Transverse colon (tissue), 4 donors: Measurements from ENCODE around the gene ALK. TPM values are rescaled to one million over a fixed set of nuclear protein-coding genes. Genes with fewer than 3 reads are reported as not detected.

Experiments
- DNase-seq: peaks from one replicate; pipeline ENCODE4 v3.0.0-alpha.2; 2019
- H3K27ac ChIP-seq, 4 donors: fragments of 200-600 bp; sonication (generic); 2 replicates each; pipeline ENCODE4 v1.5.1; 2016 to 2018; ENCODE audit warnings: inconsistent platforms in 4 of 4
- H3K27me3 ChIP-seq: fragments of 200-600 bp; sonication (generic); 2 replicates; pipeline ENCODE4 v1.5.1; 2017; ENCODE audit warnings: inconsistent platforms
- H3K36me3 ChIP-seq, 4 donors: fragments of 200-600 bp; sonication (generic); 2 replicates each; pipeline ENCODE4 v1.5.1; 2017 to 2019; ENCODE audit warnings: inconsistent platforms in 4 of 4
- H3K4me1 ChIP-seq, 4 donors: fragments of 200-600 bp; sonication (generic); 2 replicates each; pipeline ENCODE4 v1.5.1; 2017 to 2020; ENCODE audit warnings: inconsistent platforms in 4 of 4
- H3K4me3 ChIP-seq, 4 donors: fragments of 200-600 bp; sonication (generic); 1 replicate in 1 of 4; 2 replicates in 3 of 4; pipeline versions ENCODE4 v1.5.1 to v1.6.1; 2017 to 2019; ENCODE audit warnings: inconsistent platforms in 4 of 4
- H3K9me3 ChIP-seq, 2 donors: fragments of 200-600 bp; sonication (generic); 2 replicates each; pipeline ENCODE4 v1.5.1; 2017 to 2019; ENCODE audit warnings: inconsistent platforms in 2 of 2
- CTCF ChIP-seq, 5 experiments: fragments of 200-600 bp in 3 of 5; fragments of 450-650 bp in 2 of 5; sonication (generic) in 3 of 5; IDR thresholded peaks; 1 replicate in 2 of 5; 2 replicates in 3 of 5; pipeline ENCODE4 v1.5.1; 2016 to 2017; ENCODE audit warnings: antibody characterized with exemption in 5 of 5, inconsistent platforms in 3 of 5, mild to moderate bottlenecking in 2 of 5, moderate library complexity in 1 of 5
- EP300 ChIP-seq: sonication (generic); formaldehyde crosslinking; IDR thresholded peaks from one replicate; pipeline ENCODE4 v1.6.1; 2017; ENCODE audit warnings: antibody characterized with exemption, low read depth
- POLR2A ChIP-seq: fragments of 450-650 bp; IDR thresholded peaks from one replicate; pipeline ENCODE4 v1.6.1; 2016; ENCODE audit warnings: antibody characterized with exemption, mild to moderate bottlenecking, moderate library complexity
- POLR2AphosphoS5 ChIP-seq, 3 donors: sonication (generic); formaldehyde crosslinking; IDR thresholded peaks; one replicate each; pipeline ENCODE4 v1.6.1; 2016; ENCODE audit warnings: antibody characterized with exemption in 3 of 3
- WGBS, 2 donors: methylation state at CpG; one replicate each; pipeline ENCODE4 v1.1.5; 2018; ENCODE audit warnings: low coverage in 1 of 2; 5-methylcytosine and 5-hydroxymethylcytosine counted together
- in situ Hi-C, 4 donors: fragments of 200-750 bp; cut with MboI; loops; one replicate each; pipeline versions ENCODE4 v1.15.0 to v1.15.1; 2017; ENCODE audit warnings: low sequenced_read_pairs in 3 of 4, low pct_ligation_motif_present in 1 of 4, low pct_unique_long_range_greater_than_20kb in 1 of 4
- intact Hi-C: fragments of 100-400 bp; cut with DNase I; formaldehyde crosslinking; loops from one replicate; pipeline ENCODE4 v1.15.1; 2023; ENCODE audit warnings: low total_unique reads
- total RNA-seq, 4 donors: library from RNA; depleted of rRNA; stranded (reverse); fragments of >200 nt; gene quantifications; one replicate each; pipeline ENCODE4 v1.1.0, GENCODE V29; 2016

The ALK gene
- total RNA-seq, 4 donors from 2014 or later, result 0.32 to 0.82 TPM; not detected in 2

GRCh38 chr2:29405707-29406106 is 515.7 kb downstream of the ALK start:
- in situ Hi-C loops (no loop called here), intact Hi-C loops (no loop called here)
- no peaks in the 10 kb centered on the region for H3K4me1 ChIP-seq
- WGBS, 2 donors, result 15 to 22% methylated on average over 2 of the region's 2 CpGs
- H3K27ac ChIP-seq, result no peak overlapping the region
- no peaks in the 10 kb centered on the region for H3K36me3 ChIP-seq
- no peak for DNase-seq
- no peaks in the 10 kb centered on the region for H3K9me3 ChIP-seq
- H3K27me3 ChIP-seq, result no peaks in the 10 kb centered on the region
- no peak for TF ChIP-seq CTCF (IDR thresholded peaks at IDR 0.05)
- no peak for TF ChIP-seq EP300
- TF ChIP-seq POLR2AphosphoS5 (IDR thresholded peaks at IDR 0.05), result no peak
- no peak for TF ChIP-seq POLR2A
- H3K4me3 ChIP-seq, result no peak overlapping the region

GRCh38 chr2:29405266-29405665 is 516.1 kb downstream of the ALK start:
- in situ Hi-C loops, result no loop called here
- no peak overlapping the region for H3K27ac ChIP-seq
- TF ChIP-seq POLR2A, result no peak
- TF ChIP-seq EP300, result no peak
- no peak for TF ChIP-seq CTCF (IDR thresholded peaks at IDR 0.05)
- no peak for TF ChIP-seq POLR2AphosphoS5 (IDR thresholded peaks at IDR 0.05)

GRCh38 chr2:29401994-29402393 is 519.4 kb downstream of the ALK start:
- TF ChIP-seq CTCF (IDR thresholded peaks at IDR 0.05) (no peak), POLR2A (no peak), EP300 (no peak), POLR2AphosphoS5 (IDR thresholded peaks at IDR 0.05) (no peak)
- in situ Hi-C loops (no loop called here), intact Hi-C loops (no loop called here)
- Histone ChIP-seq H3K4me3 (no peak overlapping the region), H3K9me3 (no peaks in the 10 kb centered on the region), H3K36me3 (no peaks in the 10 kb centered on the region), H3K27ac (no peak overlapping the region), H3K4me1 (no peaks in the 10 kb centered on the region), H3K27me3 (no peaks in the 10 kb centered on the region)
- DNase-seq, result no peak
- 71 to 75% methylated on average over 6 to 7 of the region's 7 CpGs for WGBS, 2 donors

More at GRCh38 chr2:29405266-29405665, 516.1 kb downstream of the ALK start:
- DNase-seq, result no peak
- intact Hi-C loops, result no loop called here
- Histone ChIP-seq H3K9me3 (no peaks in the 10 kb centered on the region), H3K4me3 (no peak overlapping the region), H3K27me3 (no peaks in the 10 kb centered on the region), H3K36me3 (no peaks in the 10 kb centered on the region), H3K4me1 (no peaks in the 10 kb centered on the region)
- WGBS, 2 donors, result 67 to 92% methylated on average over 1 to 5 of the region's 5 CpGs

- Histone ChIP-seq H3K27me3 (no peaks in the 10 kb centered on the region), H3K27ac (no peak overlapping the region), H3K4me1 (no peaks in the 10 kb centered on the region), H3K9me3 (no peaks in the 10 kb centered on the region), H3K4me3 (no peak overlapping the region), H3K36me3 (no peaks in the 10 kb centered on the region)
- 61 to 63% methylated on average over 2 to 4 of the region's 5 CpGs for WGBS, 2 donors
- no peak for DNase-seq
- TF ChIP-seq POLR2A, result no peak
- no peak for TF ChIP-seq EP300
- no peak for TF ChIP-seq POLR2AphosphoS5 (IDR thresholded peaks at IDR 0.05)
- TF ChIP-seq CTCF (IDR thresholded peaks at IDR 0.05), result no peak
- in situ Hi-C loops, result no loop called here
- intact Hi-C loops, result no loop called here
These were observed 520.3 kb downstream of the ALK start for GRCh38 chr2:29400930-29401653.
